Activated CD4-positive, CD25-positive, alpha-beta regulatory T cell treated with anti-CD3 and anti-CD28 coated beads, Interleukin-2, amount 50 U/mL, for 16 hours (primary cell): Measurements from ENCODE around the gene IGFL2.
"Not testable (repeated sequence)": the region's sequence is repeated elsewhere in the genome, so short reads cannot be mapped to it uniquely, and the experiment has no call there.

Experiments
- DNase-seq: peaks from one replicate; pipeline ENCODE4 v3.0.0-alpha.2; 2020; ENCODE audit warnings: low read depth, low spot score

IGFL2 gene

DNA sequence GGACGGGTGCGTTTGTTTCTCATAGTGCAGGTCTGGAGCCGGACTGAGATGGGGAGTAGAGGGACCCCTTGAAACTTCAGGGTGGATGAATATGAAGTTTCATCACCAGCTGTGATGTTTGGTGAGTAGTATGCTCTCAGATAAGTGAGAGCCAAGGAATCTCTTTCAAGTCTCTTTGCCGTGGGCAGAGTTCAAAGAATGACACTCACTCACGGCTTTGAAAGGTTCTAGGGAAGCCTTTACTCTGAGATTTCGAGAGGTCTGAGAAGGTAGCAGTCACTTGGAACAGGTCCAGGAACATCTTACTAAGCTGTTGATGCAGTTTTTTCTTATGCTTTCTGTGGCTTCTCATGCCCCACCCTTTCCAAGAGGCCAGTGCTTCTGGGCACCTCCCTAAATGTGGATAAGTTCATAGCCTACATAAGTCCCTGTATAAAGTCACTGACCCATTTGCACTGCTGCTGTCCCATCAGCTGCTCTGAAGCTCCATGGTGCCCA, at the start of gene IGFL2:
Gene IGFL2, plus strand, starts transcription at position 448 of the 498 bp plus-strand sequence. Its CDS starts 41 bp downstream, at position 489.
- DNase-seq, result no peak

DNA sequence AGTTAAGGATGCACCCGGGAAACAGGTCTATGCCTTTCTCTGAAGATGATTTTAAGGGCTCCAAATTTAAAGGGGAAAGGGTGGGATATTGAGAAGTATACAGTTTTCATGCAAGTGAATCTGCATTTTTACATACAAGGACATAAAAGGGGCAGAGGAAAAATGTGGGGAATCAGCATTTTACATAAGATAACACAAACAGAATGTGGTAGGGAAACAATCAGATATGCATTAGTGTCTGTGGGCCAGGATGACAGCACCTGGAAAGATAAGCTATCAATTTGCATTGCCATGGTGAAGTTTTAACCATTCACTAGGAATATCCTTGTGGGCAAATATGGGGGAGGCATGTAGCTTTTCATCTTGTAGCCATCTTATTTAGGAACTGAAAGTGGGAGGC, 47.7 kb upstream of the IGFL2 start:
- DNase-seq, result no peak

DNA sequence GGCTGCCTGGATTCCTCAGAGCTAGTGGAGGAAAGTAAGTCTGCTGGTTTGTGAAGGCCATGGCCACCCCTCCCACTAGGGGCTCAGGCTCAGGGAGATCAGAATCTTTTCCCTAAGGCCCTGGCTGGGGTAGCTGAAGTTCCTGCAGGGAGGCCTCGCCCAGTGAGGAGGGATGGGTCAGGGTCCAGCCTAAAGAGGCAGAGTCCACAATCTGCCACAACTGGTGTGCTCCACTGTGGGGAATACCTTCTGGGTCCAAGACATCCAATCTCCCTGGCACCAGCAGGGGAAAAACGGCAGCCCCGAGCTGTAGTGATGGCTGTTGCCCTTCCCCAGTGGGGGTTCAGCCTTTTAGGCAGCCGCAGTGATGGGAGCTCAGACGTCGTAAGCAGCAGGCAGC, 46.7 kb upstream of the IGFL2 start:
- DNase-seq, result no peak

DNA sequence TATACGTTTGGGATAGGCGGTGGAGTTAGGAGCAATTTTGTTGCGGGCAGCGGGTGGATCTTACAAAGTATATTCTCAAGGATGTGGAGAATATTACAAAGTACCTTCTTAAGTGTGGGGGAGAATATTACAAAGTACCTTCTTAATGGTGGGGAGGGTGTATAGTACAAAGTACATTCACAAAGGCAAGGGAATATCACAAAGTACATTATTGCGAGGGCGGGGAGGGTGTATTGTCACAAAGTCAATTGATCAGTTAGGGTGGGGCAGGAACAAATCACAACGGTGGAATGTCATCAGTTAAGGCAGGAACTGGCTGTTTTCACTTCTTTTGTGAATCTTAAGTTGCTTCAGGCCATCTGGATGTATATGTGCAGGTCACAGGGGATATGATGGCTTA, 45.7 kb upstream of the IGFL2 start:
- not testable (repeated sequence) for DNase-seq

DNA sequence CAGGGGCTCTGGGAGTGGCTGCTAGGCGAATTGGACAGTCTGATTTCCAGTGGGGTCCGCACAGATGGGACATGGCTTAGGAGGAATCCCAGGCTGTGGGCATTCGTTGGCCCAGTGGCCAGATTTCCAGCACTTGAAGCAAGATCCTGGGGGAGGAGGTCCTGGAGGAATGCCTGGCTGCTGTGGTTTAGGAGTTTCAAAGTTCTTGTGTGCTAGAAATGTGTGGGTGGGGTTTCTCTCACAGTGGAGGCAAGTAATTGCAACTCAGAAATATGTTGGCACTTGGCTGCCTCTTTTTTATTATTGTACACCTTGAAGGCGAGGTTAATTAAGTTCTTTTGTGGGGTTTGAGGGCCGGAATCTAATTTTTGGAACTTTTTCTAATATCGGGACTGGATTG, 40.7 kb upstream of the IGFL2 start:
- no peak for DNase-seq

DNA sequence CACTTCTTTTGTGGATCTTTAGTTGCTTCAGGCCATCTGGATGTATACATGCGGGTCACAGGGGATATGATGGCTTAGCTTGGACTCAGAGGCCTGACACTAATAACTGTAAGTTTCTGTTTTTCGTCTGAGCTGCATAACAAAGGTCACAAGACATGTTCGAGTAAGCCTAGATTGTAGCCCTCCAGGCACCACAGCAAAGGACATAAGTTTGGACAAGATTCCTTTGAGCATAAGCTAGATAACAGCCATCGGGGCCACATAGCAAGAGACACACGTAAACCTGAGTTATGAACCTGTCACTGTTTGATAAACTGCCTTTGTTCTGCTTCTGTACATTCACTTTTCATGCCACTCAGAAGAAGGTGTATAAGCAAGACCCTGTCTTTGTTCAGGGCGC, 38.2 kb upstream of the IGFL2 start:
- DNase-seq, result no peak

DNA sequence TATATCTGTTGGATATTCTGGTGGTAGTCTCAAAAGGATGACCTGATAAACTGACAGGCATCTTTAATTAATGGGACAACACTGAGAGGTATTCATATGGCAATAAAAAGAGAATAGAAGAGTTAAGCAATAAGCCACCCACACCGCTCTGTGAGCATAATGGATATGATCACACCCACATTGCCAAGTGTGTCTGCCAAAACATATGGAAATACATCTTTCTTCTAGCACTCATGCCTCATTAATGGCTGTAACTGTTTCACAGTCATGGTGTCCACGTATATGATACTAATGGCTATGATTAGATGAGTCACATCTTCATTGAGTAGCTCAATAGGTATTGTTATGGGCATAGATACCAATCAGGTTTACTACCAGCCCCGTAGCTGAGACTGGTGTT, 36.7 kb upstream of the IGFL2 start:
- DNase-seq, result no peak

DNA sequence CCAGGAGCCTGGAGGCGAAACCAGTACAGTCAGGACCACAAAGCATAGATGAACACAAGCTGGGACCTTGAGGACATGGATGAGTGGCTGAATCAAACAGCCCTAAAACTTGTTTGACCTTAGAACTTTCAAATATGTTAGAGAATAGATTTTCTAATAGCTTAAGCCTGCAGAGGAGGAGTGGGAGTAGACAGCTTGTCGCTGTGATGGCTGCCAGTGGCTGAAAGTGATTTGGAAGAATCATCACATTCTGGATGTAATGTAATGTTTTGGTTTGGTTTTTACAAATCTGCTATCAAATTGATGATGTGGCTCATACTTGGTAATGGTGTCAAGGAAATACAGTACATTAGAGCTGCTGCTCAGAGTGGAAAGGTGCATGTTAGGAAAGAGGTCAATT, 35.5 kb upstream of the IGFL2 start:
- DNase-seq, result no peak

DNA sequence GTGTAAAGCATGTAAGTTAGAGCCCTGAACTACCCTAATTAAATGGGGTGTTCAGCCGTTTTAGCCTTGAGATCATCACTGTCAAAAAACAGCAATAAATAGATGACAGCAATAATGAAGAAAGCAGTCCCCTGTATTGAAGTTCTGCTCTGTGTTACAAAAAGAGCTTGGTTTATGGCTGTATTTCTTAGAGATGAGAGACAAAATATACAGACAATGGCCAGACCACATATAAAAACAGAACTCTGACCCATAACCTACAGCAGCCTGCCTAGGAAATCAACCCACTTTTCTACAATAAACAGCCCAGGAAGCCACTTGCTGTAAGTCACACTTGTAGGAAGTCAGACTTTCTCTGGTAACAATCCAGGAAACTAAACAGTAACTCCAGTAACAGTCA, 34.3 kb upstream of the IGFL2 start:
- no peak for DNase-seq

DNA sequence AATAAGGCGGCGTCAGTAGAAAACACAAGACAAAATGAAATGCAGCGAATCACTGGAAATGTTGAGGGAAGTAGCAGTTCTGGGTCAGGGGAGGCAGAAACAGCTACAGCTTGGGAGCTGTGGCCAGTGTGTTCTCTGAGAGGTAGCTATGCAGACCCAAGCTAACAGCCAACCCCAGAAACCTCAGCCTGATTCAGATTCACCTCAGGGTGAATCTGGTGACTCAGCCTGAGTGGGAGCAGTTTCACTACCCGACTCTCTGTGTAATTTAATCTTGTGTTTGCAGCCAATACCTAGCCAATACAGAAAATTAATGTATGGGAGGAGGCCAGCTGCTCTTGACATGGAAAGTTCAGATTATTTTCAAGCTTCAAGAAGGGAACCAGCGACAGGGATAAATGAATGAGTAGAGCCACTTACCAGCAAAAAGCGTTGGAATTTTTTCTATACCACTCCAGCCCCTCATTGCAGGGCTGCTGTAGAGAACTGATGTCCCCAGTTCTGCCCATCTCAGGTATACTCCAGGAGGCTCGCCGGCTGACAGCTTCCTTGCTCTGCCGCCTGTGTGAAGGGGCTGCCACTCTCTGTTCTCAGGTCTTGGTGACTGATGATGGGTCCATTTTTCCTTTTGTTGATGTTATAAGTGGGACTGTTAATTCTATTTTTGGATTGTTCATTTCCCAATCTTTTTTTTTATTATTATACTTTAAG, 32.5 kb upstream of the IGFL2 start:
- no peak for DNase-seq

DNA sequence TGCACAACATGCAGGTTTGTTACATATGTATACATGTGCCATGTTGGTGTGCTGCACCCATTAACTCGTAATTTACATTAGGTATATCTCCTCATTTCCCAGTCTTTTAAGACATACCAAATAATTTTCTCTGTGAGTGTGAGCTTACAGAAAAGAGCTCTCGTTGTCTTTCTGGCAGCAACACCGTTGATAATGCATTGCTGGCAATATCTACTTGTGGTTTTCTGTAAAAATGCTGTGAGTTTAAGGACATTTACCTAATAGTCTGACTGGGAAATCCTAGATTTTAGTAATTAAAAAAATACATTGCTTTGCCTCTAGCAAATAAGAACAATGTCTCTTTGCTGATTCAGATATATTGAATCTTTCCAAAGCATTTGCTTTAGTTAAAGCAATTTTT, 31.9 kb upstream of the IGFL2 start:
- DNase-seq, result no peak

DNA sequence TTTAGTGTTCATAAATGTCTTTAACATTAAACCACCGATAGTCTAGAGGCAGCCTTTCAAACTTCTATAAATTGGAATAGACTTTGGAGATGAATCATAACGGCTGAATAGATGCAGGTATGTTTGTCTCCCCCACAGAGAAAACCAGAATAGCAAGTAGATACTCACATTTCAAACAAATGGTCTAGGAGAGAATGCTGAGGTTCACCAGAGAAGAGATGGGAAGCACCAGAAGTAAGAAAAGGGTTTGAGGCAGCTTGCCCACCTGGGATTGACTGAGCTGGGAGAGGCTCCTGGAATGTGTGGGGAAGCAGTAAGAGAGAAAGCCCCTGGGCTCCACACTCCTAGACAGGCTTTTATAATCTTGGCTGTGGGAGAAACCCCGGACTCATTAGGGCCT, 29.9 kb upstream of the IGFL2 start:
- DNase-seq, result no peak

DNA sequence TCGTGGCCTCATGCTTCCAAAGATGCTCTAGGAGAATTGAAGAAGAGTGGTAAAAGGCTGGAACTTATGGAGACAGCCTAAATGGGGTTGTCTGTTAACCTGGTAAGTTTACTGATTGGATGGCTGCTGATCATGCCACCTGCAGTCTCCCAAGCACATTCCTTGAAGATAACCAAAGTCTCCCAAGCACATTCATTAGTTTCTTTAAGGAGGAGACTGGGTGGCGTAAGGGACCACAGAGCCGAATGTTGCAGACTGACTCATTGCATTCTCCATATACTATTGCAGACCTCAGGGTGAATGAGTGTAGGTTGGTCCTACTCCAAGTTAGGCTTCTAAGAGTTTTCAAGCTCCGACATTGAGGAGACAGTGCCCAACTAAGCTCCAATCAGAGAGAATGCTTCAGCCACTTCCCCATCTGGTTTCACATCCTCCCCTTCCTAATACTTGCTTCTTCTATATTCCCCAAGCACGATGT, 23.4 kb upstream of the IGFL2 start, which contains the start of gene IGFL3:
Gene IGFL3, minus strand, starts transcription at position 51 of the 478 bp plus-strand sequence. Its CDS starts 39 bp downstream, at position 12.
- DNase-seq, result no peak

DNA sequence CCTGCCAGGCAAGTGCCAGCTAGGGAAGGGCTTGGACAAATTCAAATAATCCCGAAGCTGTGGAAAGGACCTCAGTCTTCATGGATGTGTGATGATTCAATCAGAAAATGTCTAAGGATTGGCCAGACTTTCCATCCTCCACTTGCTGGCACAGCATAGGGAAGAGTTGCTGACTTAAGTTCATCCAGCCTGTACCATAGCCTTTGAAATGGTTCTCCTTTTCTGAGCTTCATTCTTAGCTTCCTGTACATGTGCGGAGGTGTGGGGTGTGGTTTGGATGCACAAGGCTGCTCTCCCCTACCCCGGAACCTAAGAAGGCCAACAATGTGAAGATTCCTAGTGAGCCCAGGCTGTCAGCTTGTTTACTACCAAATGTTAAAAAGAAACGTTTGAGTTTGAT, 22.6 kb upstream of the IGFL2 start:
- no peak for DNase-seq

DNA sequence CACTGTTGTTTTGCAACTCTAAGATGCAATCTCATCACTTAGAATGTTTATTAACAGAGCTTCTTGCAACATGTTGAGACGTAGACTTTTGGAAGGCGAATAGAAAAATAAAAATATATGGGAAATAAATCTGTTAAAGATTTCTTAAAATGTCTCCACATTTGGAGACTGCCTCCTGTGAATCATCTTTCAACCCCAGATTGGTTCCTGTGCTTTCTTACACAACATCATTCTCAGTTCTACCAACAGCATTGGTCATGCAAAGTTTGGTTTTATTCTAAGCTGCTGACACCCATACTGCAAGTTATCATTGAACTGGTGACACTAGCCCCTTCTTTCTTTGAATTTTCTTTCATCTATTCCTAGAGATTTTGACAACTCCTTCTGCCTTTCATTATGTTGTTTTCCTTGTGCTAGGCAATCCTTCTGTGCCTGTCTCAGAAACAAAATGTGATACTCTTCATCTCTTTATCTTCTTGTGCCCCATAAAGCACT, 21.9 kb upstream of the IGFL2 start:
- DNase-seq, result no peak

DNA sequence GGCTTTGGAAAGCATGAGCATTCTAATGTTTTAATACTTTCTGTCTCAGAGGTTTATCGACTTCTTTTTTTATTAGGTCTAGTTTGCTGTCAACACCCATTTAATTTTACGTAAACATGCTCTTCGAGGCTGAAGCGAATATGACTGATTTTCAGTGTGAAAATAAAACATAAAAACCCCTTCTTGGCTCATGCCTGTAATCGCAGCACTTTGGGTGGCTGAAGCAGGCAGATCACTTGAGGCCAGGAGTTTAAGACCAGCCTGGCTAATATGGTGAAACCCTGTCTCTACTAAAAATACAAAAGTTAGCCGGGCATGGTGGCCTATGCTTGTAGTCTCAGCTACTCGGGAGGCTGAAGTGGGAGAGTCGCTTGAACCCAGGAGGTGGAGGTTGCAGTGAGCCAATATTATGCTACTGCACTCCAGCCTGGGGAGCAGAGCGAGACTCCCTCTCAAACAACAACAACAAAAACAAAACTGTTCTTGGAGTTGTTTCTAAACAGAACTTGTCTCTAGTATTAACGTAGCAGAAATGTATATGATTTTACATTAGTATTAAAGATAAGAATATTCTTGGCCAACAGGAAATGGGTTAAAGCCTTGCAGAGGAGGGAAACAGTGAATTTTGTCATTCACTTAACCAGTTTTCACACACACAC, 16.4 kb upstream of the IGFL2 start:
- DNase-seq, result no peak

DNA sequence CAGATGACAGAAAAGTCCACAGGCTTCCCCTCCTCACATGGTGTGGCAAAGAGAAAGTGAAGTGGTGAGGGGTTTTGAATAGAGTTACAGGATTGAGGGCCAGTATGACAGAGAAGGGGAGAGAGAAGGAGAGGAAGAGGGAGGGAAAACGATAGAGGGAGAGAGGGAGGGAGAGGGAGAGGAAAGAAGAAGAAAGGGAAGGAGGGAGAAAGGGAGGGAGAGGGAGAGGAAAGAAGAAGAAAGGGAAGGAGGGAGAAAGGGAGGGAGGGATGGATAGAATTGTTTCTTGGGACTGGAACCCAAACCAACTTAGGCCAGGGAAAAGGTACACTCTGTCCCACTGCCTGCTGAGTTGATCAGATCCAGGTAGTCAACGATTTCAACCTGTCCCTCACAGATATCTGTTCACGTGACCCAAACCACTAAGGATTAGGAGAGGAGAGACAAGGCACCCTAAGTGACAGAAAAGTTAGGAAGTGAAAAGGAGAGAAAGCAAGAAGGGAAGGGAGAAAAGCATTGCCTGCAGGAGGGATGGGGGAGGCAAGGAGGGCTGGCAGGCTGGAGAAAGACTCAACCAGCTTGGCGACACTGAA, 15.4 kb upstream of the IGFL2 start:
- DNase-seq, result no peak

DNA sequence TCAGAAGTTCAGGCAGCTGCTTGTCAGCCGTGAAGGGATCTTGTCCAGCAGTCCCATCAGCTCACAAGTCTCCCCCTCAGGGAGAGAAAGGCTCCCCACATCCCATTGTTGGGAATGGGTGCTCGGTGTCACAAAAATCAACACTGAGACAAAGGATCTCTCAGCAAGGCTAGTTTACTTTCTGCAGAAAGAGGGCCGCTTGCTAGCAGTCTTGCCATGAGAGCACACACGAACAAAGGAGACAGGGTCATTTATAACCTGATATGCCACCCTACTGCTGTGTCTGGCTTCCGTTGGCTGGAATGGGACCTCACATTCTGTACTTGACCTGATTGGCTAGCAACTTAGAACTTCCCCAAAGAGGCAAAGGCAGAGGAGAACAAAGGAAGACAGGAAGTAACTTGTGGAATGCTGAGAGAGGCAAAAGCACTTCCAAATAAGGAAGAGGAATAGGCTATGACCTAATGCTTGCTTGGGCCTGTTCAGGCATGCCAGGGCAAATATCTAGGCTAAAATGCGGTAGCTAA, 14.9 kb upstream of the IGFL2 start:
- DNase-seq, result no peak

DNA sequence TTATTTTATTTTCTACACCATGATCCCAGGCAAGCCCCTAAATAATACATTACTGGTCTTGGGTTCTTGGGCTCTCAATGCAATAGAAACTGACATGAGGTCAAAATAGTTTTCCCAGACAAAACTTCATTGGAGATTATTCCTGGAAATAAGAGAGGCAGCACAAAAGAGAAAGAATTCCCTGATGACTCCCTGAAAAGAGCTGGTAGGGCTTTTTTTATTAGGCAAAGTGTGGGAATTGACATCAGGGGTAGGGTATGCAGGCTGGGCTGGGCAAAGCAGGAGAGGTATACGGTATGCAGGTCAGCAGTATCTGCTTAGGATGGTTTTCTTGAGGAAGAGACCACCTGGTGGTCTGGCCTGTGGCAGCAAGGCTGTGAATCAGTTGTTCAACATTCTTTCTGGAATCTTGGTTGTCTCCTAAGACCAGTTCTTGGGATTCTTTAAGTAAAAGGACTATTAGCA, 14.2 kb upstream of the IGFL2 start:
- DNase-seq, result no peak

DNA sequence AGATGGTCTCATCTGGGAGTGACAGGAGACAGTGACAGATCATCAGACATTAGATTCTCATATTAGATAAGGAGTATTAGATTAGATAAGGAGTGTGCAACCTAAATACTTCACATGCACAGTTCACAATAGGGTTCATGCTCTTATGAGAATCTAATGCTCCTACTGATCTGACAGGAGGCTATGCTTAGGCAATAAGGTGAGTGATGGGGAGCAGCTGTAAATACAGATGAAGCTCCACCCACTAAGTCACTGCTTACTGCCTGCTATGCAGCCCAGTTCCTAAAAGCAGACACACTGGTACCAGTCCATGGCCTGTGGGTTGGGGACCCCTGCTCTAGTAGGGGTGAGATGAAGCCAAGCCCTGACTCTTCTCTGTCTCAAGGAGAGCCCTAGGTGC, 13.5 kb upstream of the IGFL2 start:
- no peak for DNase-seq

DNA sequence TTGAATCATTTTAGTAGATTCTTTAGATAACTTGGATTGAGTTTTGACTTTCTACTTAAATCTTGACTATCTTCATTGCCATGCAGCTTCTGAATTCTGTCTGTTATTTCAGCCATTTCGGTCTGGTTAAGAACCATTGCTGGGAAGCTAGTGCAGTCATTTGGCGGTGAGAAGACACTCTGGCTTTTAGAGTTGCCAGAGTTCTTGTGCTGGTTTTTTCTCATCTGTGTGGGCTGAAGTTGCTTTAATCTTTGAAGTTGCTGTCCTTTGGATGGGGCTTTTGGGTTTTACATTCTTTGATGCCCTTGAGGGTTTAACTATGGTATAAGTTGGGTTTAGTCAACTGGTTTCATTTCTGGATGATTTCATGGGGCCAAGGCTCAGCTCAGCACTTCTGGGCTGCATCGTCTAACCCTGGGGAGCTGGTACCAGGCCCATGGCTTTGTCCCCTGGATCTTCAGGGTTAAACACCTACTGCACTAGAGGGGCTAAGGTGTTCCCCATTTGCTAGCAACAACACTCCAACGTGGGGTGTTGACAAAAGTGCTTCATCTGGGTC, 10.0 kb upstream of the IGFL2 start:
- no peak for DNase-seq

DNA sequence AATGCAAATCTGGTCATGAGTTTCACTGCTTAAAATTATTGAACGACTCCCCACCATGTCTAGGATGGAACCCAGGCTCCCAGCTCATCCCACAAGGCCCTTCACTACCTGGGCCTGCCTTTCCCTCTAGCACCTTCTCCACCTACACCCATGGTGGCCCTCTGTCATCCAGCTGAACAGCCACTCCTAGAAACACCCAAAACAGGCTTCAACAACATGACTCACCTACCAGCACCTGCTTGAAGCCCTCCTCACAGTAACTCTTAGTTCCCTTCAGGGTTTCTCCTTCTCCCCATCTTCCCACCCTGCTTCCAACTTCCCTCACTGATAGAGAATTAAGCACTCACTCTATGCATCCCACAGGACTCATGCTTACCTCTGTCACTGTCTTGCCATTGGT, 6.6 kb upstream of the IGFL2 start:
- DNase-seq, result no peak
